ENCODE data around the gene NTNG1.

DNA sequence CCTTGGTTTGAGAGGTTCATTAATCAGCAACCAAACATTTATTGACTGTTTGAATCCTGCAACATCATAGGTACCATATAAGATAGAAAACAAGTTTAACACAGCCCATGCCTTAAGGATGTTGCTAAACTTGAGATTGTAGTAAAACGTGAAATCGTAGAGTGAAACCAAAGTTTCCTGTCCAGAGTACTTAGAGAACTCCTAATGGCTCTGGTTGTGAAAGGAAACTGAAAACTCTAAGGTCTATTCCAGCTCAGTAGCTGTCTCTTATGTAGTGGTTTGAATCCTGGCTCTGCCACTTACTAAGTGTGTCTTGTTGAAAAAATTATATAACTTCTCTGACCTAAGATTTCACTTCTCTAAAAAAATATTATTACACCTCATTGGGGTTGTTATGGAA is 310.9 kb downstream of the NTNG1 start:
- TF ChIP-seq, protein P1, sequence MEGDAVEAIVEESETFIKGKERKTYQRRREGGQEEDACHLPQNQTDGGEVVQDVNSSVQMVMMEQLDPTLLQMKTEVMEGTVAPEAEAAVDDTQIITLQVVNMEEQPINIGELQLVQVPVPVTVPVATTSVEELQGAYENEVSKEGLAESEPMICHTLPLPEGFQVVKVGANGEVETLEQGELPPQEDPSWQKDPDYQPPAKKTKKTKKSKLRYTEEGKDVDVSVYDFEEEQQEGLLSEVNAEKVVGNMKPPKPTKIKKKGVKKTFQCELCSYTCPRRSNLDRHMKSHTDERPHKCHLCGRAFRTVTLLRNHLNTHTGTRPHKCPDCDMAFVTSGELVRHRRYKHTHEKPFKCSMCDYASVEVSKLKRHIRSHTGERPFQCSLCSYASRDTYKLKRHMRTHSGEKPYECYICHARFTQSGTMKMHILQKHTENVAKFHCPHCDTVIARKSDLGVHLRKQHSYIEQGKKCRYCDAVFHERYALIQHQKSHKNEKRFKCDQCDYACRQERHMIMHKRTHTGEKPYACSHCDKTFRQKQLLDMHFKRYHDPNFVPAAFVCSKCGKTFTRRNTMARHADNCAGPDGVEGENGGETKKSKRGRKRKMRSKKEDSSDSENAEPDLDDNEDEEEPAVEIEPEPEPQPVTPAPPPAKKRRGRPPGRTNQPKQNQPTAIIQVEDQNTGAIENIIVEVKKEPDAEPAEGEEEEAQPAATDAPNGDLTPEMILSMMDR (IDR thresholded peaks at IDR 0.05; ENCODE audit: low read length) = no peak
- TF ChIP-seq EZH2 (optimal IDR thresholded peaks at IDR 0.05; ENCODE audit: low read depth, low read length) = no peak

All from MM.1S (cell line).